ENCODE data around the gene LRRC71.

Gene LRRC71

DNA sequence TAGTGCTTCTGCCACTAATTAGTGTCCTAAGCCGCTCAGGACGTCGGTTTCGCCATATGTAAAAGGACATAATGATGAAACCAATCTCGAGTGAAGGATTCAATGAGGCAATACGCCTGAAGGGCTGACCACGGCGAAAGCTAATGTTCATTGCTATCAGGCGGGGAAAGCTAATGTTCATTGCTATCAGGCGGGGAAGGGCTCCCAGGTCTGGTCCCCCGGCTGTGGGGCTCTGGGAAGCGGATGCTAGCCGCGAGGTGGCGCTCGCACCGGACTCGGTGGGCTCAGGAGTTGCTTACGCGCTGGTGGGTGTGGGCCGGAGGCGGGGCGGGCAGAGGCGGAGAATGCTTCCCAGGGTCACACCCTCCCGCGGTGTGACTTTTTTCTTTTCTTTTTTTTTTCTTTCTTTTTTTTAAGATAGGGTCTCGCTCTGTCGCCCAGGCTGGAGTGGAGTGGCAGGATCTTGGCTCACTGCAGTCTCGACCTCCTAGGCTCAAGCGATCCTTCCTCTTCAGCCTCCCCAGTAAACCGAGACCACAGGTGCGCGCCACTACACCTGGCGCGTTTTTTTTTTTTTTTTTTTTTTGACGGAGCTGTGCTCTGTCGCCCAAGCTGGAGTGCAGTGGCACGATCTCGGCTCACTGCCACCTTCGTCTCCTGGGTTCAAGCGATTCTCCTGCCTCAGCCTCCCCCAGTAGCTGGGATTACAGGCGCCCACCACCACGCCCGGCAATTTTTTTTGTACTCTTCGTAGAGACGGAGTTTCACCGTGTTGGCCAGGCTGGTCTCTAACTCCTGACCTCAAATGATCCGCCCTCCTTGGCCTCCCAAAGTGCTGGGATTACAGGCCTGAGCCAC, 28.0 kb upstream of the LRRC71 start:
- peak; percentile 82 for DNase-seq (ENCODE audit: low spot score)

DNA sequence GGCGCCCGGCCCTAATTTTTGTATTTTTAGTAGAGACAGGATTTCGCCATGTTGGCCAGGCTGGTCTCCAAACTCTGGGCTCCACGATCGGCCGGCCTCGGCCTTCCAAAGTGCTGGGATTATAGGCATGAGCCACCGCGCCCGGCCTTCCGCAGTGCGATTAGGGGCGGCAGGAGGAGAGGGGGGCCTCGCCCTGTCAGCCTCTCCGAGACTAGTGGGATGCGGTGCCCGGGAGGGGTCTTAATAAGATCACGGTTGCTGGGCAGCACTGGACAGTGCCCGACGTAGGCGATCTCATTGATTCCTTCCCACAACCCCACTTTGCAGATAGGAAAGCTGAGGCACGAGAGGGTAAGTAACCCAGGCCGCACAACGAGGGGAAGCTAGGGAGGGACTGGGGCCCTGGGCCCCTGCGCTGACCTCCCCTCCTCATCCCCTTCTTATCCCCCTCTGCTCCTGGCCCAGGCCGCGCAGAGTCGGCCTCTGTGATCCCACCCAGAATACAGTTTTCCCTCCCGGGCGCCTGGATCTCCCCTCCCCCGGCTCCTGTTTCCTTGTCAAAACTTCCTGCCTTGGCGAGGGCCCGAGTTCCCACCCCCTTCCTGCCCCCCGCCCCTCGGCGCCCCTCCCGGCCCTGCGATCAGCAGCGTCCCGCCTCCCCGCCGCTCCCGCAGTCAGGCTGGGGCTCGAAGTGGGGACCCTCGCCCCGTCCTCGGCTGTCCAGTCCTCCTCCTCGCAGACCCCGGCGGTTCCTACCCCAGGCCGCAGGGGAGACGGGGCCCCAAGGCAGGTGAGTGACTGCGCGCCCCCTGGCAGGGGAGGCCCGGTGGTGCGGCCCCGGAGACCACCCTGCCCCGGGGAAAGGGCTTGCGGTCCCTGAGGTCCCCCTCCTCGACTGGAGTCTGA, 27.1 kb upstream of the LRRC71 start, which contains the start of gene PEAR1:
Gene PEAR1 (plus strand): TSS at position 671 of the 906 bp plus-strand sequence. CDS start 10,209 bp downstream, outside the sequence.
- DNase-seq (ENCODE audit: low spot score): no peak

DNA sequence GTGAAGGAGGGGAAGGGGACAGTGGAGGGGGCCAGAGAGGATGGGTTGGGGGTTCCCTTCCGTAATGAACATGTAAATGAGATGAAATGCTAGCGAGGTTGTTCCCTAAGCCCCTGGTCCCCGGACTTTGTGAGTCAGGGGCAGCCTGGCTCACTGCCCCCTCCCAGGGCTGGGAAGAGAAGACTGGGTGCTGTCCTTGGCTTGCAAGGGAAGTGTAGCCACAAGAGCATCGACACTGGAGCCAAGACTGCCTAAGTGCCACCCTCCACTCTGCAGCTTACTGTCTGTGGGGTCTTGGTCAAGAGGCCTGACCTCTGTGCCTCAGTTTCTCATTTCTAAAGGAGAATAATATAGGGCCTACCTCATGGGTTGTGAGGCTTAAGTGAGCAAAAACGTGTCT, 26.4 kb upstream of the LRRC71 start:
- no peak for DNase-seq (ENCODE audit: low spot score)

DNA sequence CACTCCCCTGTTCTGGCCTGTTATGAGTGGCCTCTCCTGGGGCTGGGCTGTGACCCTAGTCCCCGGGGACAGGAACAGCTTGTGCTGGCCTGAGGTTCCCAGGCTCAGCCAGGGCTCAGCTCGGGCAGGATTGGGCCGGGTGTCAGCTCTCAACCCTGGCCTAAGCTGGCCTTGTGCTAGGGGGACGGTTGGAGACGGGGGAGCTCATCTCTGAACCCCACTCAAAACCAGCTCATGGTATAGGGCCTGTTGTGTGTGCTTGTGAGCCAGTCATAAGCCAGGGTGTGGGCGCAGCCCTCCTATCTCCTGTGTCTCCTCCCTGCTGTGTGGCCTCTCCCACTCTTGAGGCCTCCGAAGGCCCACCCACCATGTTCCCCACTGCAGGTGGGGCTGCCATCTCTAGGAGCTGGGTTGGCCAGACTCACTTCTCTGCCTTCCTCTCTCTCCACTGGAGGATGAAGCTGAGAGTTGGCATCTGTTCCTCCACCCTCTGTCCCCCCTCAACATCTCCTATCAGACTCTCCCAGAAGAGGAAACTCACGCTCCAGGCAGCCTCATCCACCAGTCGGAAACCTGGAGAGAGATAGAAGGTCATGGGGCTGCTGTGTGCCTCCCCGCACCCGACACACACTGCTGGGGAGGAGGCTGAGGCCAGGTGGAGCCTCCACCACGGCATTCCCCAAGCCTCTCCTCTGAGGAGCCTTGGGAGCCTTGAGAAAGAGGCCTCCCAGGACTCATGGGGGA, 25.5 kb upstream of the LRRC71 start:
- DNase-seq (ENCODE audit: low spot score): no peak

DNA sequence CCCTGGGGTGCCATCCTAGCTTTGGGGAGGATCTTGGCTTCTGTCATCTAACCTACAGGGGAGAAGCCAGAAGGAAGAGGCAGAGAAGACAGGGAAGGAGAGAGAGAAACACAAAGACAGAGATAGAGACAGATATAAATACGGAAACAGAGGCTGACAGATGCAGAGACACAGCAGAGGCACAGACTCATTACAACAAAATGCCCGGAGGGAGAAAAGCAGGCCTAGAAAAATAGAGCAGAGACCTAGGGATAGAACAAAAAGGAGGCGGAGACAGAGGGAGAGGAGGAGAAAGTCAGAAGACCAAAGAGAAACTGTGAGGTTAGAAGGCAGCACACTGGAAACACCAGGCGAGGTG, 25.0 kb upstream of the LRRC71 start:
- DNase-seq (ENCODE audit: low spot score): no peak

- no peak for DNase-seq (ENCODE audit: low spot score)
These were observed 24.5 kb upstream of the LRRC71 start for GRCh38 chr1:156895927-156896326.

DNA sequence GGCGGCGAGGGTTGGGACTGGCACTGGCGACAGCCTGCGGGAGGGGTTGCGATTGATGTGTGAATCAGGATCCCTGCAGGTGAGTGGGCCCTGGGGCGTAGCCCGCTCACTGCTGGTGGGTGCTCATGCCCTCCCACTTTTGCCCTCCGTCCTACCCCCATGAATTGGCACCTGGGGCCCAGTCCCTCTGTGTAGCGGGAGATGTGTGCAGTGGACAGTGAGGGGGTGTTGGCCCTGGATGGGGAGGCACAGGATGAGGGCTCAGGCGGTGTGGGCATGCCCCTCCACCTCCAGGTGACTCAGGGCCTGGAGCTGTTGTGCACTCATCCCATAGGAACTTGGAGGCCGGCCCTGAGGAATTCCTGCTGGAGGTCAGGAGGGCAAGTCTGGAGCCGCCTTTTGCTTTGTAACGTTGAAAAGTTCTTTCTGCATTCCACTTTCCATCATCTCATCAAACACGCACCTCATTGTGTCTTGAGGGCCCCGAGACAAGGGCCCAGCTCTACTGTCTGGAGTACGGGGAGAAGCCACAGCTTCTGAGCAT, 23.9 kb upstream of the LRRC71 start:
- no peak for DNase-seq (ENCODE audit: low spot score)

GRCh38 chr1:156897078-156897825, 23.2 kb upstream of the LRRC71 start:
- no peak for DNase-seq (ENCODE audit: low spot score)

DNA sequence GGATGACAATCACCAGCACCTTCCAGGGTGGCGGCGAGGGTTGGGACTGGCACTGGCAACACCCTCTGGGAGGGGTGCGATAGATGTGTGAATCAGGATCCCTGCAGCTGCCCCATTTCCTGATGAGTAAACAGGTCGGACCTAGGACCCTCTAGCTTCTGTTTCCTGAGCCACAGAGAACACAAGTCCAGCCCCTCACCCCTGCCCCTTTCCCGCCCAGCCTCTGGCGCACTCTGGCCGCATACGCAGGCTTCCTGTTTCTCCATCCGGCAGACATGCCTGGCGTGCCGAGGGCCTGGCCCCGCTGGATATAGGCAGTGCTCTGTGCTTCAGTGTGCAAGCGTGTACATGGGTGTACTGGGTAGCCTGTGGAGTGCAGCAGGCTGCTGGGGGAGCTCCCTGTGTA, 22.3 kb upstream of the LRRC71 start:
- no peak for DNase-seq (ENCODE audit: low spot score)

DNA sequence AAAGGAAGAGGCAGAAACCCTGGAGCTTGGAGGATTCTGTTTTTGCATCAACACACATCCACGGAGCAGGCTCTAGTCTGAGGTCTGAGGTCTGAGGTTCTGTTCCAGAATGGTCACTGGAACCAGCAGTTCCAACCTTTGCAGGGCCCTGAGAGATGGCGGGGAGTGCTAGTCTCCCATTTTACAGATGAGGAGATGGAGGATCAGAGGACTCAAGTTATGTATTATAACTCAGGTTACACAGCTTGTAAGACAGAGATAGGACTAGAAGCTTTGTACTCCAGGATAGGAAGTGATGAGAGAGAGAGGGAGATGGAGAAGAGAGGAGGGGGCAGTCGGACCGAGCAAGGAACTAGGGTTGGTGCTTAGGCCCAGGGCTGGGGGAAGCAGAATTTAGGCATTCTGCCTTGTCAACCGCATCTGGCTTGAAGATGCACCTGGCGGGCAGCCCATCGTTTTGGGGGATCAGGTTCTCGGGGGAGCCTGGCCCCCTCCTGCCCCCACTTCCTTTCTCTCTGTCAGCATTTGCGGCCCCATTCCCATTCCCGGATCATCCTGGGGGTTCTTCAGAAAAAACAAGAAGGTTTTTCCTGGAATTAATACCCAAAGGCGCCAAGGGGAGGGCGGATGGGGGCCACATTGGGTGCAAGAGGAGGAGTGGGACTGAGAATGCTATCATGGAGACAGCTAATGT, 21.3 kb upstream of the LRRC71 start:
- no peak for DNase-seq (ENCODE audit: low spot score)

DNA sequence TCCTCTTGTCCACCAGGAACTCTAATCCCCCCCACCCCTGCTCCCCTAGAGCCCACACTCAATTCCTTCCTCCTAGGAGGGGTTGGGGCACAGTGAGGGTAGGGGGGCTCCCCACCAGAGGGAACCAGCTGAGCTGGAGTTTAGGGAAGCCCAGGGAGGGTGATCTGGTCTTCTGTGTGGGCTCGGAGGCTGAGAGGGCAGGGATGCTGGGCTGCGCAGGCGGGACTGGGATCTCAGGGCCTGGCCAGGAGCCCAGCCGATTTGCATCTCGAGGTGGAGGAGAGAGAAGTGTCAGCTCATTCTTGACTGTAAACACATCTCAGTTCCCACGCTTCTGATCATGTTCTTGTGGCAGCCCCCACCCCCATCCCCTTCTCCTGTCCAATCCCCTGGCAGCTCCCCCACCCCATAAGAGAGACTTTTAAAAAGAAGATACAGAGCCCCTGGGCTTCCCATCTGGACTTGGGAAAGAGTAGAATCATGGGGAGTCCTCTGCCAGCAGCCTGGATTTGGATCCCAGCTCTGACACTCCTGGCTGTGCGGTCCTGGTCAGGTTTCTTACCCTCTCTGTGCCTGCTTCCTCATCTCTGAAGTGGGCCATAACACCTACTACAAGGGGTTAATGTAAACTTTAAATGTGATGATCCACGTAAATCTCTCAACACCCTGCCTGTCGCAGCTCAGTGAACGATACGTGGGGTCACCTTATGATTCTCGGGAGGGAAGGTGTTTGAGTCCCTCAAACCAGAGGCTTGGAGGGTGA, 20.3 kb upstream of the LRRC71 start:
- no peak for DNase-seq (ENCODE audit: low spot score)

DNA sequence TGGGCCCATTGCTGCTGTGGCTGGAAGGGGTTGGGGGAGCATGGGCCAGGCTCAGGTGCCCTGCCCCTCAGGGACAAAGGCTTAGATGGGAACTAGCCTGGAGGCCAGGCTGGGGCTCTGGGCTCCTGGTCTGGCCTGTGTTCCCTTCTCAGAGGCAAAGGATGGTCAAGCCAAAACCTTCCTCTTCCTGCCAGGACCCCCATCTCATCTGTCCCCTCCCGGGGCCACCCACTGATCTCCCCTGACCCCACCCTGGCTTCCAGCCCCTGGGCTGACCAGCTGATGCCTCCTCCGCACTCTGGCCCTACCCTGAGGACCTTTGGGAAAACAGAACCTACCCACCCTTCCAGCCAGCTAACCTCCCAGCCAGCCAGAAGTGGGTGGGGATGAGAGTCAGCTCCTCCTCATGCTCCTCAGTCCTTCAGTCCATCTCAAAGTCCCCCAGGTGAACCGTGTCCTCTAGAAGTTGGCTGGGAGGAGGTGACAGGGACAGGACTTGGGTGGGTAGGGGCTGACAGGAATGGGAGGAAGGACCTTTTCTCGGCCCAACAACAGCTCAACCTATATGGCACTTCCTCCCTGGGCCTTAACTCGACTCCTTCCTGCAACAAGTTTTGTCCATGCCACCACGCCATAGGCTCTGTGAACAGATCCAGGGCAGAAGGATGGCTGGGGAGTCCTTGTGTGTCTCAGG, 19.4 kb upstream of the LRRC71 start:
- no peak for DNase-seq (ENCODE audit: low spot score)

DNA sequence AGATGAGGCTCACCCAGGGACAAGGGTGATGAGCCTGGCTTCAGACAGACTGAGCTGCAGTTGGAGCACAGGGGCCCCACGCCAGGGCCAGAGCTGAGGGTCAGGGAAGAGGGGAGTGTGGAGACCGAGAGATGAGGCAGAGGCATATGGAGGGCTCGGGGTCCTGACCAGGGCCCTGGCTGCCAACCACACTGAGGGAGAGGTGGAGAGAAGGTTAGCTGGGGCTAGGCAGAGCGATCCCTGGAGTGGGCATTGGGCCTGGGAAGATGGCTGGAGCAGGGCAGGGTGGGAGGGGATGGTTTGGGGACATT, 18.9 kb upstream of the LRRC71 start:
- no peak for DNase-seq (ENCODE audit: low spot score)

- no peak for DNase-seq (ENCODE audit: low spot score)
These were observed 18.2 kb upstream of the LRRC71 start for GRCh38 chr1:156901966-156902915.

DNA sequence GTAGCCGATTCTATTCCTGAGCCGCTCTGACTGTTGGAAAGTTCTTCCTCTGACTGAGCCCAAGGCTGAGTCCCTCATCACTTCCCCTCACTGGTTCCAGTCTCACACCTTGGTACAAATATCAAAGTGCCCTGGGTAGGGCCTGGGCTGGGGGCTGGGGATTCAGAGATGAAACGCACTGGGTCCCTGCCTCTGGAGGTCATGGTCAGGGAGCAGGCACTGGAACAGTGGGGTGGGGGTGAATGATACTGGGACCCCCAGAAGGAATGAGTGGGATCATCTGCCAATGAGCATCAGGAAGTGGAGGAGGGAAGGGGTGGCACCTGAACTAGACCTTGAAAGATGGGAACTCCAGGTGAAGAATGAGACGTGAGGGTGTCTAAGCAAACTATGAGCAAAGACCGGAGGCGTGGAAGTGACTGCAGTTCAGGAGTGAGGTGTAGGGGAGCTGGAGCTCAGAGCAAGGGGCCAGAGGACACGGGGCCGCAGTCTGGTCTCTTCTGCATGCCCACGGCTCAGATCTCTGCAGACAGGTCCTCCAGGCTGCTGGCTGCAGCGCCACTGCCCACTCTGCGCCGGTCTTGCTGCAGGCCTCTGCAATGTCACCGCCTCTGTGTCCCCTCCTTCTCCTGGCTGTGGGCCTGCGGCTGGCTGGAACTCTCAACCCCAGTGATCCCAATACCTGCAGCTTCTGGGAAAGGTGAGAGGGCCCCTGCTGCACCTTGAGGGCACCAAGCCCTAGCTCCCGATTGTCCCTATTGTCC, 16.9 kb upstream of the LRRC71 start:
- DNase-seq (ENCODE audit: low spot score): no peak

DNA sequence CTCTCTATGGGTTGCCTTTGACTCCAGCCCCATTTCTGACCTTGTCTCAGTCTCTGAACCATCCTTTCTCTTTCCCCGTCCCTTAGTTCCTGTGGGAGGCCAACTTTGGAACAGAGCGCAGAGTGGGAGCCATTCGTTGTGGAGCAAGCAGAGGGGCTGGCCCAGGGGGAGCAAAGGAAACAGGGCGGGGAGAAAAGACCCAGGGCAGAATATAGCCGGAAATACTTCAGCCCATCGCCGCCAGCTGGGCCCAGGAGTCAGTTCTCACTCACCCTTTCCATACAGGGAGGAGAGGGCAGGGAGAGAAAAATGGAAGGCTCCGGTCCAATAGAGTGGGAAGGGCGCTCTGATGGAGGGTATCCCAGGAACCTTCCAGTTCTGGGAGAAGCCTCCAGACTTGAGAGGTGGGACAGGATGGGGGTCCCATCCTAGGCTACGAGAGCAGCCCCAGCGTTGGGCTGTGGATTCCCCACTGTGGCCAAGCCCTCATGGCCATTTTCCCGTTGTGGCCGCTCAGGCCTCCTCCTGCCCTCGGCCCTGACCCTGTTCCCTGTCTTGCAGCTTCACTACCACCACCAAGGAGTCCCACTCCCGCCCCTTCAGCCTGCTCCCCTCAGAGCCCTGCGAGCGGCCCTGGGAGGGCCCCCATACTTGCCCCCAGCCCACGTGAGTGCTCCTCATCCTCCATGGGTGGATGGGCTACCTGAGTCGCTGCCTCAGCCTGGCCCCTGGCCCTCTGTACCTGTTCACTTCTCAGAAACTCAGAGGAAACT, 16.1 kb upstream of the LRRC71 start:
- no peak for DNase-seq (ENCODE audit: low spot score)

GRCh38 chr1:156905176-156905575, 15.3 kb upstream of the LRRC71 start:
- no peak for DNase-seq (ENCODE audit: low spot score)
